Activated CD8-positive, alpha-beta memory T cell treated with anti-CD3 and anti-CD28 coated beads, Interleukin-2, amount 50 U/mL, for 24 hours (primary cell): ENCODE measurements around the gene CEACAM7.
"Not testable (repeated sequence)": the region's sequence is repeated elsewhere in the genome, so short reads cannot be mapped to it uniquely, and the experiment has no call there.

Experiments
- DNase-seq: peaks from one replicate; pipeline ENCODE4 v3.0.0-alpha.2; 2020; ENCODE audit errors: extremely low read depth

The CEACAM7 gene

DNA sequence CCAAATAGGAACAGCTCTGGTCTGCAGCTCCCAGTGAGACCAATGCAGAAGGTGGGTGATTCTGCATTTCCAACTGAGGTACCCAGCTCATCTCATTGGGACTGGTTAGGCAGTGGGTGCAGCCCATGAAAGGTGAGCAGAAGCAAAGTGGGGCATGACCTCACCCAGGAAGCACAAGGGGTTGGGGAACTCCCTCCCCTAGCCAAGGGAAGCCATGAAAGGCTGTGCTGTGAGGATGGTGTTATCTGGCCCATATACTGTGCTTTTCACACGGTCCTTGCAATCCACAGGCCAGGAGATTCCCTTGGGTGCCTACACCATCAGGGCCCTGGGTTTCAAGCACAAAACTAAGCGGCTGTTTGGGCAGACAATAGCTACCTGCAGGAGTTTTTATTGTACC, 31.3 kb downstream of the CEACAM7 start:
- not testable (repeated sequence) for DNase-seq

DNA sequence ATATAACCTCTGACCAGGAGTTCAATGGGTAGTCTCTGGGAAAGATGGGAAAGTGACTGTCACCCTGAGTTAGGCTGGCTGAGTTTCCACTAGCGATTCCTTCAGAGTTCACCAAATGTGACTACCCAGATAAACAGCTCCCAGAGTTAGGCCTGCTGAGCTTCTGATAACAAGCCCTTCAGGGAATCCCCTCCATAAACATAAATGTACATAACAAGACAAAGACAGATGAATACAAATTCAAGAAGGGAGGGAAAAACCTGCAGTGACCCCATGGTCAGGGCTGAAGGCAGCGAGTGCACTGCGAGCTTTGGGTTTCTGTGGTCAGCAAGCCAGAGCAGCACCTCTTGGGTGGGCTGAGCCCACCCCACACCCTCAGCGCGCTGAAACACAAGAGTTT, 35.8 kb downstream of the CEACAM7 start:
- no peak for DNase-seq

DNA sequence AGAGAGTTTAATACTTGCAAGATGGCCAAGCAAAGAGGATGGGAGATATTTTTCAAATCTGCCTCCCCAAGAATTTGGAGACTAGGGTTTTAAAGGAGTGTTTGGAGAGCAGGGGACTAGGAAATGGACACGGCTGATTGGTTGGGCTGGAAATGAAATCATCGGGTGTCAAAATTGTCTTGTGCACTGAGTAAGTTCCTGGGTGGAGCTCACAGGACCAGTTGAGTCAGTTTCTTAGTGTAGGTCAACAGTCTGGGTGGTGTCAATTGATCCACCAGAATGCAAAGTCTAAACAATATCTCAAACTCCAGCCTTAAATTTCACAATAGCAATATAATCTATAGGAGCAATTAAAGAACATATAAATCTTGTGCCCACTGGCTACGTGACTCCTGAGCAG, 38.2 kb downstream of the CEACAM7 start:
- DNase-seq, result no peak

DNA sequence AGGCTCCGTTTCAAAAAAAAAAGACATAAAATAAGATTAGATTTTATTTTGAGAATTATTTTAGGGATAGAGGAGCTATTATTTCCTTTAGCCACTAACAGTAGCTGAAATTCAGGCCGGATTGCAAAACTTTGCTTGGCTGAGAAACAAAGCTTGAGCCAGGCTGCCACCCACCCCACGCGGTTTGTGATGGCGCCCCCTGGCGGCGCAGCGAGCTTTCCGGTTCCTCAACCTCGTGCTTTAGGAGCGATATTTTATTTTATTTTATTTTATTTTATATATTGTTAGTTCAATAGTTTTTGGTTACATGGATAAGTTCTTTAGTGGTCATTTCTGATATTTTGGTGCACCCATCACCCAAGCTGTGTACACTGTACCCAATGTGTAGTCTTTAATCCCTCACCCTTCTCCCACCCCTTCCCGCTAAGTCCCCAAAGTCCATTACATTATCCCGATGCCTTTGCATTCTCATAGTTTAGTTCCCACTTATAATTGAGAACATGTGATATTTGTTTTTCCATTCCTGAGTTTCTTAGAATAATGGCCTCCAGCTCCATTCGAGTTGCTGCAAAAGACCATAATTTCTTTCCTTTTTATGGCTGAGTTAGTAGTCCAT, 41.4 kb downstream of the CEACAM7 start:
- peak; percentile 15 for DNase-seq

GRCh38 chr19:41641879-41642485, 46.1 kb downstream of the CEACAM7 start:
- peak; percentile 39 for DNase-seq

DNA sequence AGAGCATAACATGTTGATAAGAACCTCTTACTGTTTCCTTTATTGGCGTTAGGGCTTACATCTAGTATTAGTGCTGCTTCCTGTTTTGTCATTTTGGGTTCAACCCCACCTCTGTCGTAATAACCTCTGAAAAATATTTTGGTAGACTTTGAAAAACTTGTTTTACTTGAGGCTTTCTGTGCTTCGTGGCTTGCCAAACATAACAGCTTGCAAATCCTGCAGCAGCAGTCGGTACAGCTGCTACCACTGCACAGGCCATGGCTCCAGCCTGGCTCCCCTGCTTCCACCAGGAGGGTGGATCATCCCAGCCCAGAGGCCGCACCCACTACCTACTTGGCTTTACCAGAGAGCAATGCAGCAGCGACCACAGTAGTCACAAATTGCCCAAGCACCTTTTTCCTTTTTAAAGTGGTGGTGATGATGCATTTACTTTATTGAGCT, 49.4 kb downstream of the CEACAM7 start:
- DNase-seq, result no peak

GRCh38 chr19:41637484-41637883, 50.6 kb downstream of the CEACAM7 start:
- DNase-seq, result no peak

- DNase-seq, result no peak
Observed at GRCh38 chr19:41627966-41628675, 59.9 kb downstream of the CEACAM7 start.

GRCh38 chr19:41626877-41627276, 61.2 kb downstream of the CEACAM7 start, which contains the start of gene CEACAM4:
Gene CEACAM4 (minus strand): TSS chr19:41627074. CDS start chr19:41626963, 111 bp downstream.
- no peak for DNase-seq

GRCh38 chr19:41626278-41626677, 61.8 kb downstream of the CEACAM7 start:
- no peak for DNase-seq

DNA sequence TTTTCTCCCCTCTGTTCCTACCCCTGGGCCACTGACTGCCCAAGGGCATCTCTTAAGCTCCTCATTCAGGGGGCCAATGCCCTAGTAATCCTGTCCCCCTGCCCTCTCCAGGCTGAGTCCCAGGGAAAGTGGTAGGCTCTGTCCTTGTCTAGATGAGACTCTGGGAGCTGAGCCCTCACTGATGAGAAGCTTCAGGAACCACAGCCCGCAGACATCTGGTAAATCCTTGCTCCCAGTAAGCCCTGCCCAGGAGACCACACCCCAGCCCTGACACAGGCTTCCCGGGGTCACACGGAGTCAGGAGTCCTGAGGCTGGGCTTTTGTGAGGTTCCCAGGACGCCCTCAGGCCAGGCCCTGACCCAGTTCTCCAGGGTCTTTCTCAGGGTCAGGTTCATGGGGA, 63.1 kb downstream of the CEACAM7 start:
- no peak for DNase-seq

DNA sequence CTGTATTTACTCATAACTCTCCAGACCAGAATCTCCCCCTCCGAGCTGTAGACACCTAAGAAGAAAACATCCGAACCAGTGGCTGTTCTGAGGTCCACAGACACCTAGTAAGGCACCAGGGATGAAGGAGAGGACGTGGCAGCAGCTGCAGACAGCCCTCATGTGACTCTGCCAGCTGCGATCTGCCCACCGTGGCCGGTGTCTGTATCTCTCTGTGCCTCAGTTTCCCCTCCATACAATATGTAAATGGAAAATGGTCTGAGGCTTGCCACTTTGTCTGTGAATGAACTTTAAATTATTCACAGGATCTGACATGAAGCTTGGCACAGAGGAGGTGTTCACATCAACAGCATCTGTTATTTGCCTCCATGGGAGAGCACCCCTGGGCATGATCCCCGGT, 63.6 kb downstream of the CEACAM7 start:
- no peak for DNase-seq

DNA sequence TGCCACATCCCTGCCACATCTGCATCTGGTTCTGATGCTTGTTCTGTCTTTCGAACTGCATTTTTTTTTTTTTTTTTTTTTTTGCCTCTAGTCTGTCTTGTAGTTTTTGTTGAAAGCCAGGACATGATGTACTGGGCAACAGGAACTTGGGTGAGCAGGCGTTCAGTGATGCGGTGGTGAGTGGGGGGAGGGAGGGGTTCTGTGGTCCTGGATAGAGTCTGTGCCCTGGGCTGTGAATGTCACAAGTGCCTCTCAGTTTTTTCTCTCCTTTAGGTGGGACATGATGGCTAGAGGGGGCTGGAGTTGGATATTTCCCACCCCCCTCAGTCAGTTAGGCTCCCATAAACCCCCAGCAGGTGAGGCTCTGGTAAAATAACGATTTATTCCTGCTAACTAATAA, 64.7 kb downstream of the CEACAM7 start:
- no peak for DNase-seq
